RWPE2 (cell line): ENCODE results near the gene CFAP57.

Source experiments
- ATAC-seq: fragments of 200-7000 bp; cut with Tn5 transposase; 3 replicates; pipeline ENCODE4 v1.9.1; 2021; ENCODE audit warnings: low read depth
- DNase-seq: peaks from one replicate; pipeline ENCODE4 v3.0.0-alpha.2; 2020; ENCODE audit warnings: low spot score
- H3K27ac ChIP-seq: fragments of 450-650 bp; 2 replicates; pipeline ENCODE4 v1.5.1; 2017; ENCODE audit warnings: mild to moderate bottlenecking; ENCODE audit not compliant: poor library complexity, severe bottlenecking
- H3K27me3 ChIP-seq: fragments of 250-450 bp; sonication (Bioruptor Pico); 2 replicates; pipeline ENCODE4 v1.5.1; 2021; ENCODE audit warnings: mild to moderate bottlenecking, moderate library complexity; ENCODE audit not compliant: insufficient read depth, poor library complexity, severe bottlenecking
- H3K36me3 ChIP-seq: fragments of 250-450 bp; sonication (Bioruptor Pico); 2 replicates; pipeline ENCODE4 v1.5.1; 2020; ENCODE audit warnings: low read depth, mild to moderate bottlenecking, moderate library complexity
- H3K4me1 ChIP-seq: fragments of 250-450 bp; sonication (Bioruptor Pico); 2 replicates; pipeline ENCODE4 v1.5.1; 2021; ENCODE audit warnings: mild to moderate bottlenecking, moderate library complexity; ENCODE audit not compliant: insufficient read depth, poor library complexity, severe bottlenecking
- H3K4me3 ChIP-seq: fragments of 250-450 bp; sonication (Bioruptor Pico); 2 replicates; pipeline ENCODE4 v1.5.1; 2021; ENCODE audit warnings: mild to moderate bottlenecking, moderate library complexity; ENCODE audit not compliant: severe bottlenecking
- H3K9me3 ChIP-seq: fragments of 250-450 bp; sonication (Bioruptor Pico); 2 replicates; pipeline ENCODE4 v1.5.1; 2021; ENCODE audit warnings: mild to moderate bottlenecking, moderate library complexity; ENCODE audit not compliant: severe bottlenecking
- CTCF ChIP-seq: fragments of 450-650 bp; IDR thresholded peaks from one replicate; pipeline ENCODE4 v1.5.1; 2017; ENCODE audit warnings: mild to moderate bottlenecking, moderate library complexity; ENCODE audit not compliant: poor library complexity, severe bottlenecking

Gene CFAP57

GRCh38 chr1:43232482-43232881 lies 60.4 kb downstream of the CFAP57 start:
- Histone ChIP-seq H3K4me3 (no peak overlapping the region), H3K27me3 (no peaks in the 10 kb centered on the region), H3K4me1 (peaks cover 10% of the 10 kb centered on the region), H3K27ac (no peak overlapping the region), H3K9me3 (no peaks in the 10 kb centered on the region), H3K36me3 (no peaks in the 10 kb centered on the region)
- DNase-seq (no peak), ATAC-seq (no peak)
- no peak for TF ChIP-seq CTCF

- ATAC-seq (no peak), DNase-seq (no peak)
- H3K4me3 ChIP-seq, result no peak overlapping the region
- no peak overlapping the region for H3K27ac ChIP-seq
- H3K36me3 ChIP-seq, result no peaks in the 10 kb centered on the region
- no peaks in the 10 kb centered on the region for H3K27me3 ChIP-seq
- TF ChIP-seq CTCF, result no peak
- peaks cover 10% of the 10 kb centered on the region for H3K4me1 ChIP-seq
- no peaks in the 10 kb centered on the region for H3K9me3 ChIP-seq
These were observed 61.5 kb downstream of the CFAP57 start for GRCh38 chr1:43233631-43234030.

GRCh38 chr1:43234267-43234666 lies 62.1 kb downstream of the CFAP57 start:
- Histone ChIP-seq H3K27me3 (no peaks in the 10 kb centered on the region), H3K4me3 (no peak overlapping the region), H3K27ac (no peak overlapping the region), H3K4me1 (peaks cover 10% of the 10 kb centered on the region), H3K36me3 (no peaks in the 10 kb centered on the region), H3K9me3 (no peaks in the 10 kb centered on the region)
- no peak for ATAC-seq
- TF ChIP-seq CTCF, result no peak
- DNase-seq, result no peak

GRCh38 chr1:43235040-43235439 lies 62.9 kb downstream of the CFAP57 start:
- Histone ChIP-seq H3K36me3 (no peaks in the 10 kb centered on the region), H3K27me3 (no peaks in the 10 kb centered on the region), H3K4me1 (peaks cover 10% of the 10 kb centered on the region), H3K4me3 (no peak overlapping the region), H3K9me3 (no peaks in the 10 kb centered on the region), H3K27ac (no peak overlapping the region)
- no peak for TF ChIP-seq CTCF
- DNase-seq, result no peak
- no peak for ATAC-seq

GRCh38 chr1:43235451-43236121 lies 63.5 kb downstream of the CFAP57 start:
- TF ChIP-seq CTCF, result no peak
- DNase-seq (no peak), ATAC-seq (no peak)
- Histone ChIP-seq H3K4me1 (peaks cover 10% of the 10 kb centered on the region), H3K36me3 (no peaks in the 10 kb centered on the region), H3K27me3 (no peaks in the 10 kb centered on the region), H3K27ac (no peak overlapping the region), H3K4me3 (no peak overlapping the region), H3K9me3 (no peaks in the 10 kb centered on the region)
